Tibial nerve (tissue), 3 donors: ENCODE results near the gene BACH2.

Experiments
- POLR2A ChIP-seq, 2 donors: fragments of 450-650 bp; IDR thresholded peaks; one replicate each; pipeline ENCODE4 v1.6.1; 2017; ENCODE audit warnings: antibody characterized with exemption in 2 of 2, mild to moderate bottlenecking in 2 of 2, moderate library complexity in 2 of 2
- TF ChIP-seq, protein P1 (sequence below), 5 experiments: fragments of 200-600 bp in 3 of 5; fragments of 450-650 bp in 2 of 5; sonication (generic) in 3 of 5; IDR thresholded peaks; one replicate each; pipeline ENCODE4 v1.5.1; 2016 to 2019; ENCODE audit warnings: antibody characterized with exemption in 5 of 5, mild to moderate bottlenecking in 3 of 5, moderate library complexity in 2 of 5

DNA sequence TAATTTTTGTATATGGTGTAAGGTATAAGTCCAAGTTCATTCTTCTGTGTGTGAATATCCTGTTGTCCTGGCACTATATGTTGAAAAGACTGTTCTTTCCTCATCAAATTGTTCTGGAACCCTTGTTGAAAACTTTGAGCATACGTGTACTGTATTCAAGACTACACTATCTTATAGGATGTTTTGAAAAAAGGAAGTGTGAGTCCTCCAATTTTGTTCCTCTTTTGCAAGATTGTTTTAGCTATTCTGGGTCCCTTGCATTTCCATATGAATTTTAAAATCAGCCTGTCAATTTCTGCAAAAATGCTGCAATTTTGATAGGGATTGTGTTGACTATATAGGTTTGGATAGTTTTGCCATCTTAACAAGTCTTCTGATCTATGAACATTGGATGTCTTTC, 195.2 kb downstream of the BACH2 start:
- TF ChIP-seq POLR2A (IDR thresholded peaks at IDR 0.05), result no peak
- TF ChIP-seq, protein P1, sequence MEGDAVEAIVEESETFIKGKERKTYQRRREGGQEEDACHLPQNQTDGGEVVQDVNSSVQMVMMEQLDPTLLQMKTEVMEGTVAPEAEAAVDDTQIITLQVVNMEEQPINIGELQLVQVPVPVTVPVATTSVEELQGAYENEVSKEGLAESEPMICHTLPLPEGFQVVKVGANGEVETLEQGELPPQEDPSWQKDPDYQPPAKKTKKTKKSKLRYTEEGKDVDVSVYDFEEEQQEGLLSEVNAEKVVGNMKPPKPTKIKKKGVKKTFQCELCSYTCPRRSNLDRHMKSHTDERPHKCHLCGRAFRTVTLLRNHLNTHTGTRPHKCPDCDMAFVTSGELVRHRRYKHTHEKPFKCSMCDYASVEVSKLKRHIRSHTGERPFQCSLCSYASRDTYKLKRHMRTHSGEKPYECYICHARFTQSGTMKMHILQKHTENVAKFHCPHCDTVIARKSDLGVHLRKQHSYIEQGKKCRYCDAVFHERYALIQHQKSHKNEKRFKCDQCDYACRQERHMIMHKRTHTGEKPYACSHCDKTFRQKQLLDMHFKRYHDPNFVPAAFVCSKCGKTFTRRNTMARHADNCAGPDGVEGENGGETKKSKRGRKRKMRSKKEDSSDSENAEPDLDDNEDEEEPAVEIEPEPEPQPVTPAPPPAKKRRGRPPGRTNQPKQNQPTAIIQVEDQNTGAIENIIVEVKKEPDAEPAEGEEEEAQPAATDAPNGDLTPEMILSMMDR (IDR thresholded peaks at IDR 0.05), result no peak
